Measurements from ENCODE around the gene SIAH1. TPM values are rescaled to one million over a fixed set of nuclear protein-coding genes. Genes with fewer than 3 reads are reported as not detected.

Gene SIAH1
- total and polyA plus RNA-seq, 8 donors: 6.0 to 13.2 (median 9.5) TPM

DNA sequence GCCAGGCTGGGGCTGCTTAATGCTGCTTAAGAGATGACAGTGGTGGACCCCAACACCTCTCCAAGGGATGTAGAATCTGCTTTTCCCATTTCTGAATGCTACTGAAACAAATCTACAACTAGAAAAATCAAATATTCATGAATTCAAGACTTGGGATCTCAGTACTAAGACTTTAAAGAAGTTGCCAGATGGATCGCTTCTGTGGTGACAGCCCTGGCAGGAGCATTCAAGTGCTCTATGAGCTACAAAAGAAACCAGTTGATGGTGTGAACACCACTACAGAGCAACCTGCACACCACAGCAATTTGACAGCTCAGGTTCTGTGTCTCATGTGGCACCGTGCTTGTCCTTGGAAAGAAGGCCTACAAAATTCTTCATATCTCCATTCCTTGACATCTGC is 42.6 kb downstream of the SIAH1 start:
- DNase-seq (no peak), ATAC-seq (no peak)
- WGBS, 2 donors: 97% methylated on average over 2 of the region's 2 CpGs

DNA sequence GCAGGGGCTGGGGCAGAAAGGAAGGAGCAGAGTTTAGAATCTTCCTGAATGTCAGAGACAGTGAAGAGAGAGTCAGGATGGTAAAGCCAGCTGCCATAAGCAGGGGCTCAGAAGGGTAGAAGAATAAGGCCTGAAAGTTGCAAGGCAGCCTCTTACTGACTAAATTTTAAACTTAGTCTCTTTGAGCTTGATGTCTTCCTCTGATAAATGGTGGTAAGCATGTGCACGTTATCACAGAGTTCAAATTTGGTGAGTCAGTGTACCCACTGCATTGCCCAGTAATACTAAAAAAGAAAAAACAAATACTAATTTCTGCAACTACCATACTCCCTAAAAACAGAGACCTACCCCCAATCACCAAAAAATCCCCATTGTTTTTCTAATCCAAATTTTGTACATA is 45.2 kb downstream of the SIAH1 start:
- no peak for ATAC-seq
- intact Hi-C loops (cut with DNase I): no loop called here
- TF ChIP-seq, protein P1, sequence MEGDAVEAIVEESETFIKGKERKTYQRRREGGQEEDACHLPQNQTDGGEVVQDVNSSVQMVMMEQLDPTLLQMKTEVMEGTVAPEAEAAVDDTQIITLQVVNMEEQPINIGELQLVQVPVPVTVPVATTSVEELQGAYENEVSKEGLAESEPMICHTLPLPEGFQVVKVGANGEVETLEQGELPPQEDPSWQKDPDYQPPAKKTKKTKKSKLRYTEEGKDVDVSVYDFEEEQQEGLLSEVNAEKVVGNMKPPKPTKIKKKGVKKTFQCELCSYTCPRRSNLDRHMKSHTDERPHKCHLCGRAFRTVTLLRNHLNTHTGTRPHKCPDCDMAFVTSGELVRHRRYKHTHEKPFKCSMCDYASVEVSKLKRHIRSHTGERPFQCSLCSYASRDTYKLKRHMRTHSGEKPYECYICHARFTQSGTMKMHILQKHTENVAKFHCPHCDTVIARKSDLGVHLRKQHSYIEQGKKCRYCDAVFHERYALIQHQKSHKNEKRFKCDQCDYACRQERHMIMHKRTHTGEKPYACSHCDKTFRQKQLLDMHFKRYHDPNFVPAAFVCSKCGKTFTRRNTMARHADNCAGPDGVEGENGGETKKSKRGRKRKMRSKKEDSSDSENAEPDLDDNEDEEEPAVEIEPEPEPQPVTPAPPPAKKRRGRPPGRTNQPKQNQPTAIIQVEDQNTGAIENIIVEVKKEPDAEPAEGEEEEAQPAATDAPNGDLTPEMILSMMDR (IDR thresholded peaks at IDR 0.05): no peak

More for the DNA sequence above, 42.6 kb downstream of the SIAH1 start:
- Histone ChIP-seq H3K27ac (no peak overlapping the region), H3K27me3 (no peaks in the 10 kb centered on the region), H3K36me3 (peaks cover 0 to 23% (median 0%) of the 10 kb centered on the region in 3 donors), H3K9me3 (no peaks in the 10 kb centered on the region), H3K4me3 (no peak overlapping the region), H3K4me1 (no peaks in the 10 kb centered on the region)
- intact Hi-C loops (cut with DNase I): no loop called here
- TF ChIP-seq, protein P1 (IDR thresholded peaks at IDR 0.05): no peak
- no peak for FAIRE-seq

DNA sequence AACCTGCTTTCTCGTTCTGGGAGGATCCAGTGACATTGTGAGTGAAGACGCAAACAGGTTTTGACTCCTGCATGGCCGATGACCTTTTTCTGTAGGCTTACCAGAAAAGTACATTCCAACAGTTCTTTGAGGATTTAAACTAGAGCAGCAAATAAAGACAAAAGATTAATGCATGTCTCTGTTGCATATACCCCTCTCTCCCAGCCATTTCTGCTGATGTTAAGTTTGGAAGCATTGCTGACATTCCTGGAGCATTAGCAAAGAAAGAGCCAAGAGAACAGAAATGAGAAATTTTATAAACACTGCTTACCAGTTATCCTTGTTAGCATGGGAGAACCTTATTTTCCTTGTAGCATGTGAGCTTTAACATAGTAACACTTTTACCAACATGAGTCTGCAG is 49.3 kb downstream of the SIAH1 start:
- TF ChIP-seq, protein P1 (IDR thresholded peaks at IDR 0.05): no peak
- DNase-seq (no peak), FAIRE-seq (no peak), ATAC-seq (no peak)
- no peaks in the 10 kb centered on the region for H3K4me1 ChIP-seq
- peaks cover 0 to 28% (median 10%) of the 10 kb centered on the region in 3 donors for H3K36me3 ChIP-seq
- no peaks in the 10 kb centered on the region for H3K9me3 ChIP-seq
- WGBS, 2 donors: 90 to 97% methylated on average over 3 of the region's 3 CpGs
- H3K4me3 ChIP-seq: no peak overlapping the region
- intact Hi-C loops (cut with DNase I): no loop called here
- no peaks in the 10 kb centered on the region for H3K27me3 ChIP-seq
- H3K27ac ChIP-seq: no peak overlapping the region

More for the DNA sequence above, 45.2 kb downstream of the SIAH1 start:
- Histone ChIP-seq H3K27me3 (no peaks in the 10 kb centered on the region), H3K9me3 (no peaks in the 10 kb centered on the region), H3K4me1 (no peaks in the 10 kb centered on the region), H3K4me3 (no peak overlapping the region), H3K36me3 (peaks cover 0 to 36% (median 0%) of the 10 kb centered on the region in 3 donors), H3K27ac (no peak overlapping the region)
- no peak for DNase-seq
- WGBS, 2 donors: 88 to 93% methylated on average over 1 of the region's 1 CpG
- FAIRE-seq: no peak

DNA sequence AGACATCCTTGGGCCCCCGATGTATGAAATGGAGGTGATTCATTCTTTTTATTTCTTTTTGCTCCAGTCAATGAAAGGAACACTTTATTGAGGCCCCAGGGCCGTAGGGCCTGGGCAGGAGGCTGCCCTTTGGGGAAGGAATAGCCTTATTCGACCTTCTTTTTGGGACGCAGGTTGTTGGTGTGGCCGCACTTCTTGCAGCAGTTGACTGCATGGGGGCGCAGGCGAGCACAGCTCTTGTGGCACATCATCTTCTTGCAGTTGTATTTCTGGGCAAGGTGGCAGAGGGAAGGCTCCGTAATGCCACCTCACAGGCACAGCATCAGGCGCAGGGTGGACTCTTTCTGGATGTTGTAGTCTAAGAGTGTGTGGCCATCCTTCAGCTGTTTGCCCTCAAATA is 50.9 kb downstream of the SIAH1 start:
- Histone ChIP-seq H3K4me3 (no peak overlapping the region), H3K27me3 (no peaks in the 10 kb centered on the region), H3K4me1 (no peaks in the 10 kb centered on the region), H3K9me3 (no peaks in the 10 kb centered on the region), H3K36me3 (peaks cover 0 to 21% (median 10%) of the 10 kb centered on the region in 3 donors), H3K27ac (no peak overlapping the region)
- FAIRE-seq (no peak), DNase-seq (no peak), ATAC-seq (no peak)
- intact Hi-C loops (cut with DNase I): no loop called here
- TF ChIP-seq, protein P1 (IDR thresholded peaks at IDR 0.05): no peak
- 90 to 92% methylated on average over 9 of the region's 9 CpGs for WGBS, 2 donors

DNA sequence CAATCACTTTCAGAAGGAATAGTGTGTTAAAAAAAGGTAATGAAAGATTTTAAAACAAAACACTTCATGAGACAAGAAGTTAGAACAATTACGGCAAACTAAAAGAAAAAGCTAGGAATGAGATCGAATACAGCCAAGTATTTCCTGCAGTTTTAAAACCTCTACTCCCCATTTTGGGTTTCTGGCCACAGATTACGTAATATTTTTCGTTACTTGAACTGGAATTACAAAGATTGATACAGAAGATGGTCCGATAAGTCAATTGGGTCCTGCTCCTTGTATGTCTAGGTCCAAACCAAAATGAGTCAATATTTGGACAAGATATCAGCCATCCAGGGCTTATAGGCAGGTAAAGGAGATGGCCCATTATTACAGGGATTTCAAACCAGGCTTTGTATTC is 52.2 kb downstream of the SIAH1 start:
- WGBS, 2 donors: 68 to 70% methylated on average over 5 of the region's 5 CpGs
- no peak overlapping the region for H3K27ac ChIP-seq
- H3K4me1 ChIP-seq: no peaks in the 10 kb centered on the region
- H3K27me3 ChIP-seq: no peaks in the 10 kb centered on the region
- DNase-seq (no peak), FAIRE-seq (no peak), ATAC-seq (no peak)
- peaks cover 0 to 21% (median 10%) of the 10 kb centered on the region in 3 donors for H3K36me3 ChIP-seq
- intact Hi-C loops (cut with DNase I): no loop called here
- no peaks in the 10 kb centered on the region for H3K9me3 ChIP-seq
- H3K4me3 ChIP-seq: no peak overlapping the region
- TF ChIP-seq, protein P1 (IDR thresholded peaks at IDR 0.05): no peak

All from pancreas (tissue), 10 donors.